T-helper 1 cell (primary cell): Measurements from ENCODE around the gene LY6G5C.

ENCODE experiments used
- DNase-seq, 5 donors: peaks; one replicate each; pipeline ENCODE4 v3.0.0-alpha.2; 2012 to 2020

The LY6G5C gene

GRCh38 chr6:31662124-31662723 is 18.6 kb downstream of the LY6G5C start:
- DNase-seq, result no peak

GRCh38 chr6:31661262-31662123 is 19.4 kb downstream of the LY6G5C start:
- DNase-seq, result no peak

GRCh38 chr6:31660381-31661261 is 20.2 kb downstream of the LY6G5C start, which contains the start of gene C6orf47:
Gene C6orf47 (minus strand): TSS chr6:31660778. CDS start chr6:31659947, 831 bp downstream.
- DNase-seq, result peak; percentile 60 to 79 (median 68)

- peak in 1 of 5 donors; percentile 42 for DNase-seq
Observed at GRCh38 chr6:31659649-31660380, 21.1 kb downstream of the LY6G5C start.

- no peak for DNase-seq
Observed at GRCh38 chr6:31658983-31659648, 21.8 kb downstream of the LY6G5C start.

- DNase-seq, result no peak
Observed at GRCh38 chr6:31658158-31658688, 22.6 kb downstream of the LY6G5C start.

GRCh38 chr6:31657406-31658157 is 23.3 kb downstream of the LY6G5C start:
- DNase-seq, result peak in 1 of 5 donors; percentile 62

GRCh38 chr6:31655349-31656237 is 25.3 kb downstream of the LY6G5C start, which contains the start of gene APOM:
Gene APOM (plus strand): TSS chr6:31655894. CDS start chr6:31655967, 73 bp downstream.
- no peak for DNase-seq

GRCh38 chr6:31654574-31655348 is 26.1 kb downstream of the LY6G5C start:
- no peak for DNase-seq

GRCh38 chr6:31652925-31653724 is 27.7 kb downstream of the LY6G5C start:
- DNase-seq, result peak in 4 of 5 donors; percentile 68 to 85 (median 78)

GRCh38 chr6:31651602-31652191 is 29.2 kb downstream of the LY6G5C start:
- peak in 1 of 5 donors; percentile 78 for DNase-seq

- DNase-seq, result no peak
Observed at GRCh38 chr6:31645325-31645724, 35.5 kb downstream of the LY6G5C start.

GRCh38 chr6:31643818-31644454 is 36.9 kb downstream of the LY6G5C start:
- DNase-seq, result no peak

GRCh38 chr6:31642798-31643570 is 37.9 kb downstream of the LY6G5C start:
- no peak for DNase-seq

GRCh38 chr6:31641370-31641769 is 39.5 kb downstream of the LY6G5C start:
- DNase-seq, result no peak

- no peak for DNase-seq
Observed at GRCh38 chr6:31640612-31641011, 40.3 kb downstream of the LY6G5C start.
